Tibial artery (tissue), 4 donors: ENCODE data around the gene RNF217.

Experiments
- DNase-seq, 2 donors: peaks; one replicate each; pipeline ENCODE4 v3.0.0-alpha.2; 2019
- H3K27ac ChIP-seq, 2 donors: fragments of 200-600 bp; sonication (generic) in 1 of 2; 1 replicate in 1 of 2; 2 replicates in 1 of 2; pipeline ENCODE4 v1.5.1; 2018 to 2019; ENCODE audit warnings: mild to moderate bottlenecking in 1 of 2
- H3K27me3 ChIP-seq, 2 donors: fragments of 200-600 bp; sonication (generic) in 1 of 2; one replicate each; pipeline versions ENCODE4 v1.5.1 to v1.6.0; 2016 to 2019
- H3K36me3 ChIP-seq, 3 donors: fragments of 200-600 bp; sonication (generic) in 2 of 3; one replicate each; pipeline ENCODE4 v1.5.1; 2016 to 2019; ENCODE audit warnings: mild to moderate bottlenecking in 2 of 3
- H3K4me1 ChIP-seq, 4 donors: fragments of 200-600 bp; sonication (generic) in 2 of 4; 1 replicate in 3 of 4; 2 replicates in 1 of 4; pipeline ENCODE4 v1.5.1; 2016 to 2019
- H3K4me3 ChIP-seq, 2 donors: fragments of 200-600 bp; sonication (generic) in 1 of 2; 1 replicate in 1 of 2; 2 replicates in 1 of 2; pipeline ENCODE4 v1.5.1; 2018 to 2019; ENCODE audit warnings: mild to moderate bottlenecking in 2 of 2
- H3K9me3 ChIP-seq, 3 donors: fragments of 200-600 bp; sonication (generic) in 1 of 3; one replicate each; pipeline ENCODE4 v1.5.1; 2016 to 2019
- intact Hi-C: fragments of 100-400 bp; cut with DNase I; formaldehyde crosslinking; loops from one replicate; pipeline ENCODE4 v1.15.0; 2023; ENCODE audit warnings: low total_unique reads
- TF ChIP-seq, protein P1 (sequence below), 2 experiments: fragments of 200-600 bp in 1 of 2; fragments of 450-650 bp in 1 of 2; IDR thresholded peaks; one replicate each; pipeline ENCODE4 v1.5.1; 2017 to 2019; ENCODE audit warnings: antibody characterized with exemption in 2 of 2, mild to moderate bottlenecking in 1 of 2, moderate library complexity in 1 of 2

RNF217 gene

DNA sequence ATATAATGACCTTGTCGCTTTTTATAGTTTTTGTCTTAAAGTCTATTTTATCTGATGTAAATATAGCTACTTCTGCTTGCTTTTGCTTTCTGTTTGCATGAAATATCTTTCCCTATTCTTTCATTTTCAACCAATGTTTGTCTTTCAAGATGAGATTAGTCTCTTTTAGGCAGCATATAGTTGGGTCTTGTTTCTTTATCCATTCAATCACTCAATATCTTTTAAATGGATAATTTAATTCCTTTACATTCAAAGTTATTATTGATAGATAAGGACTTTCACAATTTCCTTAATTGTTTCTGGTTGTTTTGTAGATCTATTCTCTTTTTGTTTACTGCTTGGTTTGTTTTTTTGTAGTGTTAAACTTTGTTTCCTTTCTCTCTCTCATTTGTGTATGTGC is 147.8 kb downstream of the RNF217 start:
- H3K36me3 ChIP-seq, result no peaks in the 10 kb centered on the region
- H3K9me3 ChIP-seq, result peaks cover 0 to 33% (median 20%) of the 10 kb centered on the region in 3 donors
- no peak overlapping the region for H3K27ac ChIP-seq
- H3K4me3 ChIP-seq, result no peak overlapping the region
- H3K4me1 ChIP-seq, result peaks cover 0 to 2% (median 0%) of the 10 kb centered on the region in 4 donors
- TF ChIP-seq, protein P1, sequence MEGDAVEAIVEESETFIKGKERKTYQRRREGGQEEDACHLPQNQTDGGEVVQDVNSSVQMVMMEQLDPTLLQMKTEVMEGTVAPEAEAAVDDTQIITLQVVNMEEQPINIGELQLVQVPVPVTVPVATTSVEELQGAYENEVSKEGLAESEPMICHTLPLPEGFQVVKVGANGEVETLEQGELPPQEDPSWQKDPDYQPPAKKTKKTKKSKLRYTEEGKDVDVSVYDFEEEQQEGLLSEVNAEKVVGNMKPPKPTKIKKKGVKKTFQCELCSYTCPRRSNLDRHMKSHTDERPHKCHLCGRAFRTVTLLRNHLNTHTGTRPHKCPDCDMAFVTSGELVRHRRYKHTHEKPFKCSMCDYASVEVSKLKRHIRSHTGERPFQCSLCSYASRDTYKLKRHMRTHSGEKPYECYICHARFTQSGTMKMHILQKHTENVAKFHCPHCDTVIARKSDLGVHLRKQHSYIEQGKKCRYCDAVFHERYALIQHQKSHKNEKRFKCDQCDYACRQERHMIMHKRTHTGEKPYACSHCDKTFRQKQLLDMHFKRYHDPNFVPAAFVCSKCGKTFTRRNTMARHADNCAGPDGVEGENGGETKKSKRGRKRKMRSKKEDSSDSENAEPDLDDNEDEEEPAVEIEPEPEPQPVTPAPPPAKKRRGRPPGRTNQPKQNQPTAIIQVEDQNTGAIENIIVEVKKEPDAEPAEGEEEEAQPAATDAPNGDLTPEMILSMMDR (IDR thresholded peaks at IDR 0.05), result no peak
- H3K27me3 ChIP-seq, result no peaks in the 10 kb centered on the region
- intact Hi-C loops, result loop anchor here (5.0 kb wide), 1 partner anchor 238 kb away; no protein-coding TSS in a partner anchor
- DNase-seq, result no peak

DNA sequence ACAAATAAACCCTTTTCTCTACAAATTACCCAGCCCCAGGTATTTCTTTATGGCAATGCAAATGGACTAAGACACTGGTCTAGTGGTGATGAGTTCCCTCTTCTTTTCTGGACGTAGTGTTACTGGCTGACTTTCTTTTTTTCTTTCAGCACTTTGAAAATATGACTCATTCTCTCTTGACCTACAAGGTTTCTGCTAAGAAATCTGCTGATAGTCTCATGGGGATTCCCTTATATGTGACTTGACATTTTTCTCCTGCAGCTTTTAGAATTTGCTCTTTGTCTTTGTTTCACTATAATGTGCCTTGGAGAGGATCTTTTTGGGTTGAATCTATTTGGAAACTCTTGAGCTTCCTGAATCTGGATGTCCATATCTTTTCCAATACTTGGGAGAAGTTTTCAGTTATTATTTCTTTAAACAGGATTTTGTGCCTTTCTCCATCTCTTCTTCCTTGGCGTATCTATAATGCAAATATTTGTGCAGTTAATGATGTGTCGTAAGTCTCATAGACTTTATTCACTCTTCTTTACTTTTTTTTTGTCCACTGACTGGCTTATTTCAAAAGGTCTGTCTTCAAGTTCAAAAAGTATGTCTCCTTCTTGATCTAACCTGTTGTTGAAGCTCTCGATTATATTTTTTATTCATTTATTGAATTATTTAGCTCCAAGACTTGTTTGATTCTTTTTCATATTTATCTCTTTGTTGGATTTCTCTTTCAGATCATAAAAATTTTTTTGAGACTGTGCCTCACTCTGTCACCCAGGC is 149.2 kb downstream of the RNF217 start:
- no peaks in the 10 kb centered on the region for H3K4me1 ChIP-seq
- no peak for DNase-seq
- H3K4me3 ChIP-seq, result no peak overlapping the region
- H3K9me3 ChIP-seq, result peaks cover 0 to 33% (median 20%) of the 10 kb centered on the region in 3 donors
- no peaks in the 10 kb centered on the region for H3K36me3 ChIP-seq
- intact Hi-C loops, result loop anchor here (5.0 kb wide), 1 partner anchor 239 kb away; no protein-coding TSS in a partner anchor
- H3K27me3 ChIP-seq, result no peaks in the 10 kb centered on the region
- H3K27ac ChIP-seq, result no peak overlapping the region
- TF ChIP-seq, protein P1 (IDR thresholded peaks at IDR 0.05), result no peak

DNA sequence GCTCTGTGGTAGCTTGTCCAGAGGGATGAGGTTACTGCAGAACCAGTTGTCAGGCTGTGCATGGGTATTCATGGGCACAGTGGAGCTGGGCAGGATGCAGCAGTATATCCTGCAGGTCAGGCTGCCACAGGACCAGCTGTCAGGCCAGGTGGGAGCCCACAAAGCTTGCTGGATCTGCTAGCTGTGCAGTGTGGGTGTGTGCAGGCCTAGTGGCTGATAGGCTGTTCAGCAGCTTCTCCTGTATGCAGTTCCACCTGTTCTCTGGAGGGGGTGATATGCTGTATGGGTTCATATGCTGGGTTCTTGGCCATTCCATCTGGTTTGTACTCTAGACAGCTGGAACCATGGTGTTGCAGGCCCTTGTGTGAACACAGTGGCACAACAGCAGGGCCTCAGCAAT is 150.7 kb downstream of the RNF217 start:
- Histone ChIP-seq H3K36me3 (no peaks in the 10 kb centered on the region), H3K9me3 (peaks cover 0 to 33% (median 20%) of the 10 kb centered on the region in 3 donors), H3K4me3 (no peak overlapping the region), H3K4me1 (no peaks in the 10 kb centered on the region), H3K27ac (no peak overlapping the region), H3K27me3 (no peaks in the 10 kb centered on the region)
- DNase-seq, result no peak
- intact Hi-C loops, result loop anchor here (5.0 kb wide), 1 partner anchor 241 kb away; no protein-coding TSS in a partner anchor
- TF ChIP-seq, protein P1 (IDR thresholded peaks at IDR 0.05), result no peak

DNA sequence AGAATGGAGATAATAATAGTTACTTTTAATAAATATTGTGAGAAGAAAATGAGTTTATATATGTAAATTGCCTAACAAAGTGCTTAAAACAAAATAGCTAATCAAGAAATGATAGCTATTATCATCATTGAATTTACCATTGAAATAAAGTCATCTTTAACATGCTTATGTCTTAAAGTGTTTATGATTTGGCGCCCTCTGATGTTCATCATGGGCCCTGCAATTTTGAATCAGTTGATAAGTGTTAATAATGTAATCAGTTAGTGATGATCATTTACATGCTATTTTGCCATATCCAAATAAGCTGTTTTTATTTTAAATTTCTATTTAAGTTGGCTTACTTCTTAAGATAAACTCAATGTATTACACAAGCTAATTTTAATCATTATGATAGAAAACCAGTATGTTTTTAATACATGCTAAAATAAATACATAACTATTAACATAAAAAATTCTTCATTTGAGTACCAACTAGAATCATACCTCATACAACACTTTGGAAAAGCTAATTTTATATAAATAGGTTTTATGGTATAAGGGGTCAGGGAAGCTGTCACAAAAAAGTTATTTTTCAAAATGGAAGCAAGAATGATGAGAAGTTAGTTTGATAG is 152.1 kb downstream of the RNF217 start:
- peak in 1 of 2 donors; percentile 82 for DNase-seq
- H3K27me3 ChIP-seq, result no peaks in the 10 kb centered on the region
- peaks cover 0 to 27% (median 20%) of the 10 kb centered on the region in 3 donors for H3K9me3 ChIP-seq
- H3K27ac ChIP-seq, result no peak overlapping the region
- TF ChIP-seq, protein P1 (IDR thresholded peaks at IDR 0.05), result peak; percentile 81 to 82
- H3K4me1 ChIP-seq, result no peaks in the 10 kb centered on the region
- no peaks in the 10 kb centered on the region for H3K36me3 ChIP-seq
- intact Hi-C loops, result loop anchor here (5.0 kb wide), 1 partner anchor 242 kb away; no protein-coding TSS in a partner anchor
- no peak overlapping the region for H3K4me3 ChIP-seq

DNA sequence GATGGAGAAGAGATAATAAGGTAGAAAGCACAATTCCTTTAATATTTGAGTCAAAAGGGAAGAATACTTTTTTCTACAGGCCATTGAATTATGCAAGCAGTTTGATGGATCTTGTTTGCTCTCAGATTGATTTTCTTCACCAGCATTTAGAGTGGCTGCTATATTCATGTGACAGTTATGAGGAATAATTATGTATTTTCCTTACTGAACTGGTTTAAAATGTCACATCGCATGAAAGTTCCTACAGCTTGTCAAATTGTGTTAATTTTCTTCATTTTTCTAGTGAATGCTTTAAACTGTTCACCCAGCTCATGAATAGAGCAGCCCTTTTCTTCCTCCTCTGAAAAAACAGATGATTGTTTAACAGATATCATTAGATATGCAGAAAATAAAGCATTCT is 153.9 kb downstream of the RNF217 start:
- no peaks in the 10 kb centered on the region for H3K4me1 ChIP-seq
- DNase-seq, result no peak
- H3K27ac ChIP-seq, result no peak overlapping the region
- no peaks in the 10 kb centered on the region for H3K36me3 ChIP-seq
- intact Hi-C loops, result no loop called here
- TF ChIP-seq, protein P1 (IDR thresholded peaks at IDR 0.05), result no peak
- no peaks in the 10 kb centered on the region for H3K27me3 ChIP-seq
- H3K4me3 ChIP-seq, result no peak overlapping the region
- H3K9me3 ChIP-seq, result peaks cover 0 to 8% (median 8%) of the 10 kb centered on the region in 3 donors
